GM19193 (cell line): ENCODE results near the gene TIGD6.

Experiments used
- POLR2A ChIP-seq: IDR thresholded peaks from 4 replicates; pipeline ENCODE4 v1.6.1; 2011; ENCODE audit not compliant: insufficient read depth, insufficient read length; ENCODE audit errors: extremely low read depth

Gene TIGD6

DNA sequence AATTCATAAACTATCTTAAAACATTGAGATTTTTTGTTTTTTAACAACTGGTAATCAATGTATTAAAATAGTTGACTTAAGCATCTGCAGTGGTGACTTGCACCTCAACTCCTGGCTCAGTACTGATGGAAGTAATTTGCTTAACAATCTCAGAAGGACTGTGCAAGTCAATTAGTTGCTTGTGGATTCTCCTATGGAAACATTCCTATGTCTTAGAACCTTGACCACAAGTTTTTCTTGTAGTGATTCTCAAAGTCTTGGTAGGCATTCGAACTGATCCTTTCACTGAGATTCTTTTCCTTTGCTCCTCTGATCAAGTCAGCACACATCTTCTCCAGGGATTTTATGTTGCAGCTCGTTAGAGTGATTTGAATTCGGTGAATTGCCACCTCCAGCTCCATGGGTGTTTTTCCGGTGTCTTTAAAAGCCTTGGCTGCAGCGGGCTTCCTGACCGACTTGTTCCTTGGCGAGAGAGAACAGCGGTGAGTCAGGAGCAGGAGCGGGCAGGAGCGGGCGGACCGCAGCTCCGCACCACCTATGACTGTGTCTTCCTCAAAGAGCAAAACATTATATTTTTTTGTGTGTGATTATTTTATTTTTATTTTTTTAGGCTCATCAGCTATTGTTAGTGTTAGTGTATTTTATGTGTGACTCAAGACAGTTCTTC, 21.2 kb upstream of the TIGD6 start:
- no peak for TF ChIP-seq POLR2A

DNA sequence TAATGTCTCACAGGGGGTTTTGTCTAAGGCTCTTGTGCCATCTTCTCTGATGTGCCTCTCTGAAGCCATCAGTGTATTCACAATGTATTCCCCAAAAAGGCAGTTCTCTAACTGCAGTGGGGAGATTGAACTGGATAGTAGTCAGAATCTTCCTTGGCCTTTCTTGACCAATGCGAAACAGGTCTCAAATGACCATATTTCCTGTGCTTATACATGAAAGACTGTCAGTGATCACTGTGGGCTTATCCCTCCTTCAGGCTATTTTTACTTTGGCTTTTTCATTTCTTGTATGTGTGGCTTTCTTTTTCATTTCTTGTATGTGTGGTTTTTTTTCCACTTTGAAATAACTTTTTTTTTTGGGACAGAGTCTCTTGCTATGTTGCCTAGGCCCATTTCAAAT, 19.8 kb upstream of the TIGD6 start:
- TF ChIP-seq POLR2A: no peak

DNA sequence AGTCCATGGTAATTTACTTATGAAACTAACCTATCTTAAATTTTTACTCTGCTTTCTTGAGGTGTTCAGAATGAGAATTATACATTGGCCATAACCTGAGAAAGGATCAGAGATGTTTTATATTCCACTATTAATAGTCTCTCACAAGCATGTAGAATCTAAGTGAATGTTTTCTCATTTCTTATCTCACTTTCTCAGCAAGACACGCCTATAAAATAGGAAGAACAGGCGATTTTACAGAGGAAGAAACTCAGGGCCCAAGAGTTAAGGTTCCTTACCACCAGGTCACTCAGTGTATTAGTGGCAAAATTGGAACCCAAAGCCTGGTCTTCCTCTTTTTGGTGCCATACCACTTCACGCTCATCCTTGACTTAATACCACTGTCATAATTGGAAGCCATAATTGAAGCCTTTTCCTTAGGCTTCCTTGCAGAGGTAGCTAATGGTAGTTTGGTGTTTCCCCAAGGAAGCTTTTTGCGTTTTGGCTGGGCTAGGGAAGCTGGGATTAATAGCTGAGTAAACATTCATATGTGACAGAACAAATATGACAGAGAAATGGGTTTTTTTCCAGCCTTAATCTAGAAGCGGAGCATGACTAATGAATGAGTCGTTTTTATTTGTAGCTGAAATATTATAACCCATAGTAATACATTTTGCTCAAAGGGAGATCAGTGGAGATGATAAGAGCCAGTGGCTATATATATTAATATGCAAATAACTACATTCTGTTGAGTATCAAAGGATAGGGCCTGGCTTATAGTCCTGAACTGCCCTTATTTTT, 17.0 kb upstream of the TIGD6 start:
- no peak for TF ChIP-seq POLR2A

DNA sequence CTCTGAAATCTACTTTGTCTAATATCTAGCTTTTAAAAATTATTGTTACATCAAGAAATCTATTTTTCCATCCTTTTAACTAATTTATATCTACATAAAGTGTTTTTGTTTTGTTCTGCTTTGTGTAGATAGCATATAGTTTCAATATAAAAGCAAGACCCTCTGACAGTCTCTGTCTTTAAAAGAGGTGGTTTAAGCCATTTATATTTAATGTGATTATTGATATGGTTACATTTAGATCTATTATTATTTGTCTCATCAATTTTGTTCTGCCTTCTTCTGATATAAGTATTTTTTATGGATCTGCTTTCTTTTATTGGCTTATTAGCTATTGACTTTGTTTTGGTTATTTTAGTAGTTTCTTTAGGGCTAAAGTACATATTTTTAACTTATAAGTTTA, 16.1 kb upstream of the TIGD6 start:
- no peak for TF ChIP-seq POLR2A

DNA sequence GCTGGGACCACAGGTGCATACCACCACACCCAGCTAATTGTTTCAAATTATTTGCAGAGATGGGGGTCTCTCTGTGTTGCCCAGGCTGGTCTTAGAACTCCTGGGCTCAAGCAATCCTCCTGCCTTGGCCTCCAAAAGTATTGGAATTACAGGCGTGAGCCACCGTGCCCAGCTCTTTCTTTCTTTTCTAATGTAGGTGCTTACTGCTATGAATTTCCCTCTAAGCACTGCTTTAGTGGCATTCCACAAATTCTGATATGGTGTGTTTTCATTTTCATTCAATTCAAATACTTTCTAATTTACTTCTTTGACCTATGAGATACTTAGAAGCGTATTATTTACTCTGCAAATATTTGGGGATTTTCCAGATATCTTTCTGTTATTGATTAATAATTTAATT, 15.0 kb upstream of the TIGD6 start:
- no peak for TF ChIP-seq POLR2A

DNA sequence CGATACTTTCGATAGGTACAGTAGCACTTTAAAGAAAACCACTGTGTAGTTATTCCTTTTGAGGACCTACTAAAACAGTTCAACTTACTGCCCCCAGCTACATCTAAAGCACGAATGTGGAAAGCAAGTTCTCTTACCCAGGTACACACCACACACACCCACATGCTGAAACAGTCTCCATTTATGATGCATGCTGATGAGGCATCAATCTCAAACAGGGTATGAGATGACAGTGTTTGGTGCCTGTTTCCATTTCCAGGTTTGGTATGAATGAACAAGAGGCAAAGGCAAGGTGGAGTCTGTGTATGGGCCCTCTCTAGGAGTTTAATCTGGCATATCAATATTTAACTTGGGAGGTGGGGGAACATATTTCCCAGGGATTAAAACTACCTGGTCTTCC, 14.0 kb upstream of the TIGD6 start:
- TF ChIP-seq POLR2A: no peak

DNA sequence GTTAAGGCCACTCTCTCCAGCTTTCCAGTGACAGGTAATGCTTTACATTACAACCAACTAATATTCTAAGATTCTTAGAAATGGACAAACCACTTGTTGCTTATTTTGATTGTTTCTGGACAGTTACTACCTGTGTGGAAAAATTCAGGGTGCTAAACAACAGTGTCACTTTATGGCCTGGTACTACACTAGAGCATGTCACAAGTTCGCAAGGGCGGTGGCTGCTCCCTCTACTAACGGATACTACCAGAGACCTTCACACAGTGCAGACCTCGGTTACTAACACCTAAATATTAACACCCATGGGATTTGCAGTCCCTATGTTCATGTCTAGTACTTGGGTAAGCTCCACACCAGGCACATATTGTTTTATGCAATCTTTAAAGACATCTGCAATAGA, 13.5 kb upstream of the TIGD6 start:
- TF ChIP-seq POLR2A: no peak

DNA sequence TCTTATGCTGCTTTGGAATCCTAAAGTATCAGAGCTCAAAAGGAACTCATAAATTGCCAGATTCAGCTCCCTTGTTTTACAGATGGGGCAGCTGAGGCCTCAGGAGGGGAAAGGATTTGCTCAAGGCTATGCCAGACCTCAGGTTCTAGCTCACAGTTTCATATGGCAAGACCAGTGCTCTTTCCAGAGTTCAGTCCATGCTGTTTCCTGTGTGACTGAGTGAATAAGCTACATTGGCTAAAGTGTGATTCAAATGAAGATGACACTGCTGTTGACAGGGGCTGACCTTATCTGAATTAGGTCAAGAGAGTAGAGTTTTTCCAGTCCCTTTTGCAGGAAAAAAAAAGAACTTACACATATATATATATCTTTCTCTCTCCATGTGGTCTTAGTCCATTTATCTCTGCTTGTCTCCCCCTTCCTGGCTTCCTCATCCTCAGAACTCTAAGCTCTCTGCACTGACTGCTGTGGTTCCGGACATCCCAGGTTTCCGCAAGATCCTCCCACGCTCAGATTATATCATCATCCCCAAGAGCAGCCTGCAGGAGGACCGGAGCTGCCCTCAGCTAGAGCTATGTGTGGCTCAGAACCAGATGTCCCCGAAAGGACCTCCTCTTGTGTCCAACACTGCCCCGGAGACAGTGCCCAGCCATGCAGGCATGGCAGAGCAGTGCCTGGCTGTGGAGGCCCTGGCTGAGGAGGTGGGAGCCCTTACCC, 9.4 kb upstream of the TIGD6 start:
- TF ChIP-seq POLR2A: no peak

DNA sequence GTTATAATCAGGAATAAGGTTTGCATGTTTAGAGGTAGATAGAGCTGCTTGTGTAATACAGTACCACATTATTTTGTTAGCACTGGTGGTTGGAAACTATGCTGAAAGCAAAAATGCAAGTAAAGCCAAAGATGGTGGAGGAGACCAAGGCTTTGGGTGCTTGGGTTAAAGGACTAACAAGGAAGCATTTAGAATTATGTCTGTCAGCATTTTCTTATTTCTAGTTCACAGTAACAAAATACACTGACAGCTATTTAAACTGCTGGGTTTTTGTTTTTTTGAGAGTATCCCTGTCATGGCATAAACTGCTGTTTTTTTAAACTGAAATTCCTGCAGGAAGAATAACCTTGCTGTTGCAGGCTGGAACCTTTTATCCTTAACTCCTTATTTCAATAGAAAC, 6.6 kb upstream of the TIGD6 start:
- TF ChIP-seq POLR2A: no peak

DNA sequence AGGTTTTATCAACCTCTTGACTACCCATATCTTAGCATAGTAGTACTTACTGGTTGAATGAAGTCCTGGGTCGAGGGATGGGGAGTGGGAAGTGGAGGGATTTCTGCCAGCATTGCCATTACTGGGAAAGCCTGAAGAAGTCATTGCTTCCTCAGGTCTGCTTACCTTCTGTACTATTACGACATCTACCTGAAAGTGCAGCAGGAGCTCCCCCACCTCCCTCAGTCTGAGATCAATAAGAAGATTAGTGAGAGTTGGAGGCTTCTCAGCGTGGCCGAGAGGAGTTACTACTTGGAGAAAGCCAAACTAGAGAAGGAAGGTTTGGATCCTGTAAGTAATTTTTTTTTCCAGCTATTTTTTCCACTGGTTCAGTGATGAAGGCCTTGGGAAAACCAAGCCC, 5.9 kb upstream of the TIGD6 start:
- TF ChIP-seq POLR2A: no peak

DNA sequence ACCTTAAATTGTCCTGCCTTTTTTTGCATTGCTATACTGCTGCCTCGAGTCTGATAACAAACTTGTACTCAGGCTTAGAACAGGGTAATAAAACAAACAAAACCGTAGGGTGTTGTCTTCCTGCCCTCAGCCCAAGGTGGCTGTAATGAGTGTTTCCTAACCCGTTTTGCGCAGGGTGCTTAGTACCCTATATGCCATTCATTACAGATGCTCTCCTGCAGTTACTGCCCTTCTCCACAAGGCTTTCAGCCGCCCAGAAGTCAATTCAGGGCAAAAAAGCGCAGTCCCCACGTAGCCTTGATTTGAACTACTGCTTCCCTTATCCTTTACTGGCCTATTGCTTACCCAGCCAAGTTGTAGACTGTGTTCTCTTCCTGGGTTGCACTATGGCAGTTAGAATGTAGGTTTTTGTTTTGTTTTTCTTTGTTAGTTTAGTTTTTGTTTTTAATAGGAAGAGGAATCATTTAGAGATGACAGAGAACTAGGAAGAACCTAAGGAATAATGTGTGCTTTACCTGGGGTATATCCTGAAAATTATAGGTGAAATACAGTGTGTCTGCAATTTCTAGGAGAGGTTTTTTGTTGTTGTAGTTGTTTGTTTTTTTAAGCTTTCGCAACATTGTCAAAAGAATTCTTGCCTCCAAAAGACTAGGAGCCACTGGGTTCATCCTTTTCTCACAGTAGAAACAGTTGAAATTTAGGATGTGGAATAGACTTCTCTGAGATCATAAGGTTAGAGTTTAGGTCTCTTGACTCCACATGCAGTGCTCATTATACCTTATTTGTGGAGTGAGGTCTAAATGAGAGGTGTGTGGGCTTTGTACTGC, 1.4 kb upstream of the TIGD6 start:
- no peak for TF ChIP-seq POLR2A

DNA sequence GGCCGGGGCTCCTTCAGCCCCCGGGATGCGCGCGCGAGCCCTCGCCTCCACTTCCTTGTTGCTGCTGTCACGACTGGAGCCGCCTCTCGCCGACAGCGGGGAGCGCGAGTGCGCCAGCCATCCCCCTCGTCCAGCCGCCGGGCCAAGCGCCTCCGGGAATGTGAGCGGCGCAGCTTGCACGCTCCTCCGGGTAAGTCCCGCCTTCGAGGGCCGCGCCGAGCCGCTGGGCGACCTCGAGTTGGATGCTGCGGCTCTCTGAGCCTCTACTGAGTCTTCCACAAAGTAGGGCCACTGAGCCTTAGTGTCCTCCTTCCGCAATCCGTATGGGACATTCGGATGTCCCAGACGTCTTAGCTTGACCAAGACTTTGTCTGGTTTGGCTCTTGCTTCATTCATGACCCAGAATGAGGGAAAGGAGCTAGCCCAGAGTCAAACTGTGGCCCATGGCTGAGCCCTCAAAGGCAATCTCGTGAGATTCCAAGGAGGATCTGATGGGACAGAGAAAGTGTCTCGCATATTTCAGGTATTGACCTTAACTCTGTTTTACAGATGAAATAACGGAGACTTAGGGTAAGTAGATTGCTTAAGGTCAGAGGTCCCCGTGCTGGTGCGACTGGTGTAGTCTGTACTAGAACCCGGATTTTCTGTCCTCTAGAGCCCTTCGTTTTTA, 671 bp upstream of the TIGD6 start:
- no peak for TF ChIP-seq POLR2A

DNA sequence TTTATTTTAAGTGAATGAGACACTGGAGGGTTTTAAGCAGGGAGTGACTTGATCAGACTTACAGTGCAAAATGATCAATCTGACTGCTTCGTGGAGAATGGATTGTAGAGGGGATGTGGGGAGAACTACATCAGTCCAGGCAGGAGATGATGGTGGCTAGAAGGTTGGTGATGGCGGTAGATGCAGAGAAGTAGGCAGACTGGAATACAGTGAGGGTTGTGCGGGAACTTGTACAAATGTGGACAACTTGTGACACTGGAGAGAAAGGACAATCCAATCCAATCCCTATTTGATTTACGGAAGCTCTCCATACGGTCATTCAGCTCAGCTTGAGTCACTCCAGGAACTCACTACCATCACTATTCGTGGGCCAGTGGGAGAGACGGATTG, 593 bp downstream of the TIGD6 start:
- TF ChIP-seq POLR2A: no peak

DNA sequence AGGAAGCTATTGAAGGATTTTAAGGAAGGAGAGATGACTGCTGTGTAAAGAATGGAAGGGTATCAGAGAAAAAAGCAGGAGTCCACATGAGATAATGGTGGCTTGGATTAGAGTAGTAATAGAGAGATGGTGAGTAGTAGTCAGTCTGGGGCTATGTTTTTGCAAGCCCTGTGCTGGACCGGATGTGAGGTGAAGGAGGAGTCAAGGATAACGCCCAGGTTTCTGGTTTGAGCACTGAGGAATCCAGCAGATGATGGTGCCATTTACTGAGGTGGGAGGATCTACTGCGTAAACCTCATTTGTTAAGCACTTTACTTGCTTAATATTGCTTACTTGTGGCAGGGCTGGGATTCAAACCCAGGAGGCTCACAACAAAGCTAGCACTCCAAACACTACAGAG, 1.1 kb downstream of the TIGD6 start:
- no peak for TF ChIP-seq POLR2A
